GM13977 (cell line): Measurements from ENCODE around the gene EEIG1.

ENCODE experiments used
- DNase-seq: peaks from one replicate; pipeline ENCODE4 v3.0.0; 2012; ENCODE audit warnings: low spot score
- CTCF ChIP-seq: IDR thresholded peaks from 2 replicates; pipeline ENCODE4 v1.5.1; 2012; ENCODE audit warnings: mild to moderate bottlenecking, control low read depth; ENCODE audit not compliant: insufficient read depth; ENCODE audit errors: extremely low read depth, missing control alignments
- in situ Hi-C: fragments of 300-500 bp; cut with MboI; formaldehyde crosslinking; loops from one replicate; pipeline ENCODE4 v1.12.0; 2022; ENCODE audit warnings: low sequenced_read_pairs, low pct_unique_long_range_greater_than_20kb, mixed read lengths, inconsistent platforms; ENCODE audit not compliant: unreplicated experiment

EEIG1 gene

GRCh38 chr9:127938298-127938690, 42.5 kb downstream of the EEIG1 start:
- no peak for DNase-seq
- TF ChIP-seq CTCF: no peak
- in situ Hi-C loops: no loop called here

- in situ Hi-C loops: no loop called here
- DNase-seq: peak; percentile 96
- no peak for TF ChIP-seq CTCF
These were observed 43.1 kb downstream of the EEIG1 start, which contains the start of gene DPM2 for GRCh38 chr9:127937388-127938297. DPM2 (minus strand) TSS chr9:127937854; CDS start chr9:127937820, 34 bp downstream.

- in situ Hi-C loops: no loop called here
- no peak for DNase-seq
- no peak for TF ChIP-seq CTCF
These were observed 43.8 kb downstream of the EEIG1 start for GRCh38 chr9:127937056-127937387.

GRCh38 chr9:127936347-127936852, 44.4 kb downstream of the EEIG1 start:
- no peak for DNase-seq
- in situ Hi-C loops: no loop called here
- TF ChIP-seq CTCF: no peak

GRCh38 chr9:127935765-127936221, 45.0 kb downstream of the EEIG1 start:
- no peak for DNase-seq
- in situ Hi-C loops: no loop called here
- no peak for TF ChIP-seq CTCF

- in situ Hi-C loops: no loop called here
- DNase-seq: no peak
- TF ChIP-seq CTCF: no peak
These were observed 45.8 kb downstream of the EEIG1 start for GRCh38 chr9:127934986-127935385.
